GM18909 (cell line): Measurements from ENCODE around the gene ADAP1.
A peak's percentile ranks its signal among the peaks of the same experiment; 100 is the strongest.

Experiments used
- ATAC-seq: cut with Tn5 transposase; IDR thresholded peaks from one replicate; pipeline ENCODE4 v1.9.1; 2021; ENCODE audit warnings: mild to moderate bottlenecking; ENCODE audit not compliant: unreplicated experiment, poor library complexity

ADAP1 gene

DNA sequence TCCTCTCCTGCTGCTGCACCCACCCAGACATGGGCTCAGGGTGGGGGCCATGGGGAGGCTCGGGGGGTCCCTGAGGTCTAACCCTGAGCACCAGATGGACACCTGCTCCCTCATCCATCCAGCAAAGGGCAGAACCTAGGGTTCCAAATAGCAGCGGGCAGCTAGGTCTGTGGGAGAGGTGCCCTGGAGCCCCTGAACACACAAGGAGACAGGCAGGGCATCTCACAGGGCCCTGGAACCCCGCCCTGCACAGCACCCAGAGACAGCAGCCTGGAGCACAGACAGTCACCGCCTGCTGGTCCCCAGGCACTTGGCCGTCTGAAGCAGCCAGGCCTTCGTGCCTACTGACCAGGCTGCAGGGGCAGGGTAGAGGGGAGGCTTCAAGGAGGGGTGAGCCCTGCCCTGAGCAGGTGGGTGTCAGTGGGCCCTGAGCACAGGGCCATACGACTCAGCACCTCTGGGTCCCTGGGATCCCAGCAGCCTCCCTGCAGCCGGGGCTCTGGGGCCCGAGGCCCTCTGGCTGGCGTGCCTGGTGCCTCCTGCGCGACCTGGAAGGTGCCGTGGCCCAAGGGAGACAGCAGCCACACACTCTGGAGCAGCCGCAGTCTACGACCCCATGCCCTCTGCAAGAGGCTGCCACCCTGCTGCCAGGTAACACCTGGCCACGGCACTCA, 39.8 kb downstream of the ADAP1 start:
- ATAC-seq: no peak

DNA sequence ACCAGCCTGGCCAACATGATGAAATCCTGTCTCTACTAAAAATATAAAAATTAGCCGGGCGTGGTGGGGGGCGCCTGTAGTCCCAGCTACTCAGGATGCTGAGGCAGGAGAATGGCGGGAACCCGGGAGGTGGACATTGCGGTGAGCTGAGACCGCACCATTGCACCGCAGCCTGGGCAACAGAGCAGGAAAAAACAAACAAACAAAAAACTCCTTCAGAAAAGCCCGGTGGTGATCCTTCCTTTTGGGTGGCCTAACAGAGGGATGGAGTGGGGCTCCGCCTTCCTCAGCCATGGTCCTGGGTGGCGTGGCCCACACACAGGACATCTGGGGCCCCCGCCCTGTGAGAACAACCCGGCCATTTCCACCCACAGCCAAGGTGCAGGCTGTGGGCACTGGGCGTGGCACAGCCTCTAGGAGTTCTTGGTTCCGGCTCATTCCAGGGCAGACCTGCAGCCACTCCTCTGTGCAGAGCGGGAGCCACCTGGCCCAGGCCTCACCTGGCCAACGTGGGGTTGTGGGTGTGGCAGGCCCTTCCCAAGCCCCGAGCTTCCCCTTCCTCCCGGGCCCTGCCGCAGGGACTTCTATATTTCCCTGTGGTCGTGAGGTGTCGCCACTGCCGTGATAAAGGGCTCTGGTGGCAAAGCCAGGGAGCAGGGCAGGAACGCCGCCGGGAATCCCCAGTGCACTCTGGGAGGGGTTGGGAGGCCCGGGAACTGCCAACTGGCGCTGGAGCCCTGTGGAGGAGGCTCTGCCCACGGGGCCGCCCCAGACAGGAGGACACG, 40.6 kb downstream of the ADAP1 start:
- ATAC-seq: no peak

DNA sequence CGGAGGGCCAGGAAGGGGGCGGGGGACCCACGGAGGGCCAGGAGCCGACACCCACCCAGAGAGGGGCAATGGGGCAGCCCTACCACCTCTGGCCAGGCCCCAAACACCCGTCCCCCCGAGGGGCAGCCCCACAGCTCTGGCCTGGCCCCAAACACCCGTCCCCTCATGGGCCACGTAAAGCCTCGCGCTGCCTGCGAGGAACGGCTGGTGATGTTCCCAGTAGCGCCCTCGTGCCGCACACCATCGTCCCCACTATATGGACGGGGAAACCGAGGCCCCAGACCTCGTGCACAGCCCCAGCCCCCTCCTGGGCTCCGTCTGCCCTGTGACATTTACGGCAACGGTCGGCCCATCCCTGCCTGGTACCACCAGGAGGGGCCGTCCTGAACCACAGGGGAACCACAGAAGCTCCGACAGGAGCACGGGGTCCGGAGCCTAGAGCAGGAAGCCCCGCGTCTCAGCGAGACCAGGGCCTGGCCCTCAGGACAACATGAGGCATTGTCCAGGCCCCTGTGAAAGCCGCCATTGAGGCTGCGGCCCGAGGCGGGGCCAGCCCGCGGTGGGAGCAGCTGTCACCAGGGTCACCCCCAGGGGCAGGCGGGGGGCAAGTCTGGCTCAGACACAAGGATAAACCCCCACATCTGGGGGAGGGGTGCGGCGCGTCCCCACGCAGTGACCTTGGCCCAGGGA, 42.5 kb downstream of the ADAP1 start:
- ATAC-seq: no peak

DNA sequence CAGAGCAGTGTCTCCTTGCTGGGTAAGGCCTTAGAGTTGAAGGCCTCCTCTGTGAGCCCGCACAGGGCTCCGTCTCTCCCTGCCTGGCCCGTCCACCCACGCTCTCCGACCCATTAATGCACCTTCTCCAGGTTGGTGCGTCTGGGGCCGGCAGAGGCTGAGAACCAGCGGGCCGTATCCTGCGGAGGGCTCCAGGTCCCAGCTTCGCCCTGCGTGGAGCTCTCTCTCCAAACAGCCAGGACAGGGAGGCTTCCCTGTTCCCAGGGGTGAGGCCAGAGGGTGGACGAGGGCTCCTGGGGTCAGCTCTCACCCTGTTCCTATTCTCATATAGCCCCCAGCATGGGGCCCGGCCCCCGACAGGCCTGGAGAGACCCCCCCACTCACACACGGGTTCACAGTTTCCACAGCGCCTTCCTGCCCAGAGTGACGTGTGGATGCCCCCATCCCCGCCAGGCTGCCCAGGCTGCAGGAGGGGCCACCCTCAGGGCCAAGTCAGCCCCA, 43.5 kb downstream of the ADAP1 start:
- no peak for ATAC-seq

DNA sequence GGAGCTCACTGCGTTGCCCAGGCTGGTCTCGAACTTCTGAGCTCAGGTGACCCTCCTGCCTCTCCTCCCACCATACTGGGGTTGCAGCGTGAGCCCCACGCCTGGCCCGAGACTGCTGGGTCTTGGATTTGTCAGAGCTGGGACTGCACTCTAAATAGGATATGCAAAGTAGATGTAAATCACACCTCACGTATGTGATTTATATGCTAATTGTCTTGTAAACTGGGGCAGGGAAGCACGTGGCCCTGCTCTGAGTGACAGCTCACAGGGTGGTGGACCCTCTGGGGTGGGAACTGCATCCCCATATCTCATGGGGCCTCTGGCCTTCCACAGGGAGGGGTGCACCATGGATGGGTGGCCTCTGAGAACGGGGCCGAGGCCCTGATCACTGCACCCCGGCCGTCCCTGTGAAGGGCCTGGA, 44.0 kb downstream of the ADAP1 start:
- ATAC-seq: no peak

DNA sequence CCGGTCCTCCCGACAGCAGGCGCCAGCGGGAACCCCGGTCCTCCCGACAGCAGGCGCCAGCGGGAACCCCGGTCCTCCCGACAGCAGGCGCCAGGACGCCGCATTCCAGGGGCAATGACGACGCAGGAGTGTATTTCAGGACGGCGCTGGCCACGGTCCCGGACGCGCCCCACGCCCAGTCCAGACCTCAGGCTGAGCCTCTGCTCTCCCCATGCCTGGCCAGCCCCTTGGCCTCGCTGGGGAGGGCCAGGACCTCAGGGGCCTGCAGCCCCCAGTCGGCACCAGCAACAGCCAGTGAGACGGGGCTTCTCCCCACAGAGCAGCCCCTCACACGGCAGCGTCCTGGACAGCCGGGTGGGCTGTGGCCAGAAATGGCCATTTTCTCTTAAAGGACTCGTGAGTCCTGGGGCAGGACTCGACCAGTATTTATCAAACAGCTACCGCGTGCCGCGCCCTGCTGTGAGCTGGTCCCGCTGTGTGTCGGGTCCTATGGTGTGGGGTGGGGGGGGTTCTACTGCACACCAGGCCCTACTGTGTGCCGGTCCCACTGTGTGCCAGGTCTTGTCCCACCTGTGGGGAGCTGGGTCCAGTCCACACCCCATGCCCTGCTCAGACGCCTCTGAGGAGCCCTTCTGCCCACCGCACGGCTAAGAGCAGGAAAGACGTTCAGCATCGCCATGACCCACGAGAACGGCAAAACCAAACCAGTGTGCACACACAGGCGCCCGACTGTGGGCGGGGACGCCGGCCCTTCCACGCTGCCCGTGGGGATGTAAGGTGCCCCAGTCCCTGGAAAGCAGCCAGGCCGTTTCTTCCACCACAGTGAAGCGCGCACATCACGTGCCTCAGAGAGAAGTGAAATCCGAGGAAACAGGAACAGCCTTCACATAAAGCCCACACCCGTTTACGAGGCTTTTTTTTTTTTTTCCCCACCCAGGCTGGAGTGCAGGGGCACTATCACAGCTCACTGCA, 44.8 kb downstream of the ADAP1 start:
- ATAC-seq: no peak

DNA sequence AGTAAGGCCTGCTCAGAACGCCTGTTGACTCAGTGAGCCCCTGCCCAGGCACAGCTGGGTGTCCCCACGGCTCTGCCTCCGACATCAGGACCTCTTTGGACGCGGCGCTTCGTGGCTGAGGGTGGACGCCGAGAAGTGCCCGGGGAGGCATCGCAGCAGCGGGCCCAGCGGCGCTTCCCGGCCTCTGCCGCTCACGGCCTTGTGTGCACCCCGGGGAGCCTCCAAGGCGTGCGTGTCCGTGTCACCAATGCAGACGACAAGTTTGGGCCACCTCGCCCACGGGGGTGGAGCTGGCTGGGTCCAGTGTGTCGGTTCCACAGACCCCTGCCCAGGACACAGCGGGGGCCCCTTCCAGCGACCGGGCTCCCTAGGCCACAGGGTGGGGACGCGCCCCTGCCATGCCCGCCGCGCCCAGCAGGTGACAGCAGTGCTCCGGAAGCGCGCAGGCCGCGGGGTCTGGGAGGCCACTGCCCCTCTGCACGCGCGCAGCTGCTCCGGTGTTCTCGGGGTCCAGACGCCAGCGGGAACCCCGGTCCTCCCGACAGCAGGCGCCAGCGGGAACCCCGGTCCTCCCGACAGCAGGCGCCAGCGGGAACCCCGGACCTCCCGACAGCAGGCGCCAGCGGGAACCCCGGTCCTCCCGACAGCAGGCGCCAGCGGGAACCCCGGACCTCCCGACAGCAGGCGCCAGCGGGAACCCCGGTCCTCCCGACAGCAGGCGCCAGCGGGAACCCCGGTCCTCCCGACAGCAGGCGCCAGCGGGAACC, 45.7 kb downstream of the ADAP1 start:
- peak; percentile 85 for ATAC-seq

DNA sequence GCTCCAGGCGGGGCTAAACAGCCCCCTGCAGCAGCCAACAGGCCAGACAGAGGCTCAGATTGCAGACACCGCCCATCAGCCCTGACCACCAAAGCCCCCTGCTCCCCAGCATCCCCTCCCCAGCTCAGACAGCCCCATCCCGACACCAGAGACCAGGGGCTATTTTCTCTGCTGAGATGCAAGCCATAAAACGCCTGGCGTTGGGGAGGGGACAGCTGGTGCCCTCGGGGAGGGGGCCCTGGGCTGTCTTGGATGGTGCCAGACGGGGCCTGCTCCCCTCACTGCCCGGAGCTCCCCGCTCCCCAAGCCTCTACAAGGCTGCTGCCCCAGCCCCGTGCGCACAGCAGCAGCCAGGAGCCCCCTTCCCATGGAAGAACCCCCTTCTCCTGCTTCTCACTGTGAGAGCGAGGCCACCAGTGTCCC, 46.3 kb downstream of the ADAP1 start:
- ATAC-seq: no peak

DNA sequence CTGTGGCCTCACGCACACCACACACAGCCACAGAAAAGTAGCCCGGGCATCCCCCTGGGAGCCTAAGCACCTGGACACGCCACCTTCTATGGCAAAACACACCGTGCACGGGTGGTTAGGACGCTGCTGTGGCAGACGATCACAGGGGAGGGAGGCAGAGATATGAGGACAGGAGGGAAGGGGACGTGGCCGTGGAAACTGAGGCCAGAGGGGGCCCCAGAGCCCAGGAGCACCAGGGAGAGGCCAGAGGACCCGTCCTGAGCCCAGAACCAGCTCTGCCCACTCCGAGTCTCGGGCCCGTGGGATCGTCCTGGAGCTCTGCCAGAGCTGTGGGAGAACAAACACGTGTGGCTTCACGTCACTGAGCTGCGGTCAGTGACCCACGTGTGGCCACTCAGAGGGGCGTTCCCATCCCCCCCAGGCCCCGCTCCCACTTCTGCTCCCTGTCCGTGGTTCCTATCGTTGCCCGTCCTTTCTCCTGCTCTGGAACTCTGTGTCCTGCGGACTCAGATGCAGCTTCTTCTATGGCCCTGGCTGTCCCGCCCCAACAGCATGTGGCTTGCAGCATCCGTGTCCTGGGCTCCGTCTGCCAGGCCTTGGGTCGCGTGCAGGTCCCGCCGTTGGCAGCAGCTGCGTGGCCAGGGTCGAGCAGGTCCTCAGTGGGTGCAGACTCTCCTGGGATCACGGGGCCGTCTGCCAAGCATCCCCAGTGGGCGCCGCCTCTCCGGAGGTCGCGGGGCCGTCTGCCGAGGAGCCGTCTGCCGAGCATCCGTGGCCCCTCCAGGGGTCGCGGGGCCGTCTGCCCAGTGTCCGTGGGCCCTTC, 47.1 kb downstream of the ADAP1 start:
- no peak for ATAC-seq

DNA sequence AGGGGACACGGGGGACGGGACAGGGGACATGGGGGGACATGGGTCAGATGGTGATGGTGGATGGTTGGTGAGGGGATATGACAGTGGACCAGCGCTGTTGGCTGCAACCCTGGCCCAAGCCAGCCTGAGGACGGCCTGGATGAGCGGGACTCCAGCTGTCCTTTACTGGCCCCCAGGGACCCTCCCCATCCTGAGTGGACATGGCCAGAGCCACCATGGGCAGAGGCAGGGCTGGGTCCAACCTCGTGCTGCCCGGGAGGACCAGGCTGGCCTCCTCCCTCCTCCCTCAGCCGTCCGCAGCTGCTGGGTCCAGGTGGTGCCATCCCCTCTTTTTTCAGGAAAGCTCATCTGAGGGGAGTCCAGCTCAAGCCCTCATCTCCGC, 47.7 kb downstream of the ADAP1 start:
- ATAC-seq: no peak

DNA sequence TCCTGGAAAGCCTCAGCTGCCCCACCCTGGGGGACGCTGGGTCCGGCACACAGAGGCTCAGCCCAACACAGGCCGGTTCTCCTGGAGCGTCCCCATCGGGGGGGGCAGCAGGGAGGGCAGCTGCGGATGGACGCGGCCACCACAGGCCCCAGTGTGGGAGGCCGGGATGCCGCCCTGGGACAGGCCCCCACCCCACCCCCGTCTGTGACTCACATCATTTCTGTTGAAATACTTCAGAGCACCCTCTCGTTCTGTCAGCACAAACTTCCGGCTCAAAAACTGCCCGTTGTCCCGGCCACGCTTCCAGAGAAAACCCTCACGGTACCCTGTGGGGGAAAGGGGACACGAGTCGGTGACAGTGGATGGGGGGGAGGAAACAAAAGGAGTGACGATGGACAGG, 49.6 kb downstream of the ADAP1 start:
- ATAC-seq: no peak

DNA sequence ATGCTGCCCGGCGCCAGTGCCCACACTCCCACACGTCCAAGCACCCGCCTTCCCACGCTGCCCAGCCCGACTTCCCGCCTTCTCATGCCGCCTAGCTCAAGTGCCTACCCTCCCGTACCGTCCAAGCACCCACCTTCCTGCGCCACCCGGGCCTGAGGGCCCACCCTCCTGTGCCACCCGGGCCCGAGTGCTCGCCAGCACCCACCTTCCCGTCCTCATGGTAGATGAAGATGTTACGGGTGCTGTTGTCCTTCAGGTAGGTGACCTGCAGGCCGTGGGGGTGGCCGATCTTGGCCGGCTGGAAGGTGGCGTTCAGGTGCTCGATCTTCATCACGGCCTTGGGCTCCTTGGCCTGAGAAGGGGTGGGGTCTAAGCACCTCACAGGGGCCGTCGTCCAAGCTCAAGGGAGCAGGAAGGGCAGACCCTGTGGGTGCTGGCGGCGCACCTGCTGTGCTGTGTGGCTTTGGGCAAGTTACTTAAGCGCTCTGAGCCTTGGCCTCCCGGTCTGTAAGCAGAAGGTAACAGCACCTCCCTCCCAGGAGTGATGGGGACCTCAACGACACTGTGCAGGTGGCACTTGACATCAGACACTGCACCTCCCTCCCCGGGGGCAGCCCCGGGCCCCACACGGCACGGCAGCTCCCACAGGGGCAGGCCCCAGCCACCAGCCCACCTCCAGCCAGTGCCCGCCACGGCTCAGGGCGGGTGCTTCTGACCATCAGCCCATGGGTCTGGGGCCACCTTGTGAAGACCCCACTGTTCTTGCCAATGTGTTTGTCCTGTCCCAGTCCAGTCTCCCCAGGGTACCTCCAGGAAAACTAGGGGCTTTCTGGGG, 50.3 kb downstream of the ADAP1 start:
- no peak for ATAC-seq

DNA sequence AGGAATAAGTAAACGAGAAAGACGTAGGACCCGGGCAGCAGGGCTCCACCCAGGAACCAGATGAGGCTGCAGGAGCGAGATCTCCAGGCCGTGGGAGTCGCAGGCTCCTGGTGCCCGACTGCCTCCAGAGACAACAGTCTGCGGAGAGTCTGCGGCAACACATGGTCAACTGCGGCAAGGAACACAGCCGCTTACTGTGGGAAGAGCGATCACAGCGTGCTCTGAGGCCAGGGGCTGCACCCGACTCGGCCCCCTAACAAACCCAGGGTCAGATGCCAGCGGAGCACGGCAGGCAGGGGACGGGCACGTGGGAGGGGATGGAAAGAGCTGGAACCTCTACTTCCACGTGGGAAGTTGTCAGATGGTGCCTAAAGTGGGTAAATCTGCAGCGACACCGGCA, 51.5 kb downstream of the ADAP1 start:
- ATAC-seq: no peak

DNA sequence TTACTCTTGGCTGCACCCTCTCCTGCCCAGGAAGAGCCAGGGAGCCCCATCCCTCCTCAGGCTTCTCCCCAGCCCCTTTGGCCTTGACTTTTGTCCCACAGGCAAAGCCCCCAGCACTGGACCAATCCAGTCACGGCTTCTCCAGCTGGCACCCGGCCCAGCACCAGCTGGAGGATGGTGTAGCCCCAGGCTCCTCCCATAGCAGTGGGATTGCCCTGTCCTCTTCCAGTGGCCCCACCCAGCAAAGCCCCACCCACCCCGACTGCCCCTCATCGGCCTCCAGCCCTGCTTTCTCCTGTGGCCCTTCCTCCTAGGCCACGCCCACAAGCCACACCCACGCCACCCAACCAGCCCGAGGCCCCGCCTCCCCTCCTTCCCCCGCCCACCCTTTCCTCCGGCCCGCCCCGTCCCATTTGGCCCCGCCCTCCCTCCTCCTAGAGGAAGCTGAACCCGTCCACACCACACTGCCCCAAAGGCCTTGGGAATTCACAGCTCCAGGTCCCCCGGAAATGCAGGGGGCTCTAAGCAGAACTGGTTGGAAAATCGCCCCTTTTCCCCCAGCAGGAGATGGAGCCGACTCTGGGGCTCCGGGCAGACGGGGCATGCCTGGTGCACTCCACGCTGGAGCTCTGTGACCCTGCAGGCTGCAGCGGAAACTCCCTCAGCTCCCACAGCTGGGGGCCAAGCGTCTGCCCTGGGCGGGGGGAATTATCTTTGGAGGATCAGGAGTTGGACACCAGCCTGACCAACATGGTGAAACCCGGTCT, 52.9 kb downstream of the ADAP1 start:
- no peak for ATAC-seq

DNA sequence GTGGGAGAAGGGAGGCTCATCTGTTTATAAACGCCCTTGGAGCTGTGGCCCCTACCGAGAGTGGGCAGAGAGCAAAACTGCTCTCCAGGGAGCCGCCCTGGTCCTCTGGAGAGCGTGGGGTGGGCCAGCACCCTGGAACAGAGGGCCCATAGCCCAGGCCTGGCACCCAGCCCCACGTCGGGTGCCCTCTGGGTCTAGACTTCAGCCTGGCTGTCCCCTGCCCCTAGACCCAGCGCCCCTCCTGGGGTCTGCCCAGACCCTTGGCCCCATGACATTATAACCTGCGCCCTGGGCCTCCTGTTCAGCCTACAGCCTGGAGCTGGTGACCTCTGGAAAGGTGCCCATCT, 53.5 kb downstream of the ADAP1 start:
- ATAC-seq: no peak

DNA sequence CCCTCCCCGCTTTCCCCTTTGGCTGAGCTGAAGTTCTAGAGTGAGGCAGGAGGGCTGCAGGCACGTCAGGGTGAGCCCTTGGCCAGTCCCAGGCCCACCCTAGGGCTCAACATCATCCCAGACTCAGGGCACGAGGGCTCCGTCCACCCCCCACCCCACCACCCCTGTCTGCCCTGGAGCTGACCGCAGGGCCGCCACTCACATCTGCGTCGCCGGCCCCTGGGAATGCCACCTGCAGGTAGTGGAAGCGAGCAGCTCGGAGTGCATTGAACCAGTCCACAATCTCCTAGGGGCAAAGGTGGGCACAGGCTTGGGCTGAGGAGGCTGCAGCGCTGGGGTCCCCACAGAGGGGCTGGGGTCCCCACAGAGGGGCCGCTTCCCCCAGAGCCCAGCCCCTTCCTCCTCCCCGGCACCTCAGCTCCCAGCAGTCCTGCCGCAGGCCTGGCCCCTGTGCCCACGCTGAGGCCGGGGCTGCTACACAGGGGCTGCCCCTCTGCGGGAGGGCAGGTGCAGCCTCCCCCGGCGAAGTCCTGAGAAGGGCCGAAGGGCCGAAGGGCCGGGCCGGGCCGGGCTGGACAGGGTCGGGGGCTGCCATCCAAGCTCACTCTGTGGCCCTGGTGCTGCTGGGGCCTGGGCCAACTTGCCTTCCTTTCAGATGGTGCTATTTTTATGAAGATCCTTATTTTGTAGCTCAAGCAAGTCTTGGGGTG, 54.0 kb downstream of the ADAP1 start:
- ATAC-seq: no peak
